DND-41 (cell line): ENCODE measurements around the gene RGPD3.

Experiments used
- EZH2 ChIP-seq: IDR thresholded peaks from 3 replicates; pipeline ENCODE4 v1.6.1; 2012; ENCODE audit warnings: borderline replicate concordance, low read depth, mild to moderate bottlenecking, moderate library complexity, low read length, inconsistent platforms; ENCODE audit not compliant: severe bottlenecking
- TF ChIP-seq, protein P1 (sequence below): IDR thresholded peaks from 2 replicates; pipeline ENCODE4 v1.5.1; 2012; ENCODE audit warnings: borderline replicate concordance, low read length, moderate library complexity, mild to moderate bottlenecking; ENCODE audit not compliant: poor library complexity, severe bottlenecking; ENCODE audit errors: extremely low read depth

DNA sequence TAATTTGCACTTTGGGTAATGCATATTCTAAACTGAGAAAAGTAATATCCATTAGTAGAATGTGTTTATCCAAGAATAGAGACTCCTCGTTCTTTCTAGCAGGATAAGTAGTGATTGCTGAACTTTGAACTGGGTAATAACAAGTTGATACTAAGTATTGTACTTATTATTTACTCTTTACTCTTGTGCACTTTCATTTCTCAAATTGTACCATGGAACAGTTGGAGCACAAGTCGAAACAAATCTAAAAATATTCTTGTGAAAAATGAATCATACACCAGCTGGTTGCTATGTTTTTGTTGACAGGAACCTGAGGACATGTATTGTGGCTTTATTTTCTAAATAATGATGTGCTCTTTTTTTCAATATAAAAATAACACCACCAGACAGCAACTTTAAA, 111.9 kb downstream of the RGPD3 start:
- TF ChIP-seq, protein P1, sequence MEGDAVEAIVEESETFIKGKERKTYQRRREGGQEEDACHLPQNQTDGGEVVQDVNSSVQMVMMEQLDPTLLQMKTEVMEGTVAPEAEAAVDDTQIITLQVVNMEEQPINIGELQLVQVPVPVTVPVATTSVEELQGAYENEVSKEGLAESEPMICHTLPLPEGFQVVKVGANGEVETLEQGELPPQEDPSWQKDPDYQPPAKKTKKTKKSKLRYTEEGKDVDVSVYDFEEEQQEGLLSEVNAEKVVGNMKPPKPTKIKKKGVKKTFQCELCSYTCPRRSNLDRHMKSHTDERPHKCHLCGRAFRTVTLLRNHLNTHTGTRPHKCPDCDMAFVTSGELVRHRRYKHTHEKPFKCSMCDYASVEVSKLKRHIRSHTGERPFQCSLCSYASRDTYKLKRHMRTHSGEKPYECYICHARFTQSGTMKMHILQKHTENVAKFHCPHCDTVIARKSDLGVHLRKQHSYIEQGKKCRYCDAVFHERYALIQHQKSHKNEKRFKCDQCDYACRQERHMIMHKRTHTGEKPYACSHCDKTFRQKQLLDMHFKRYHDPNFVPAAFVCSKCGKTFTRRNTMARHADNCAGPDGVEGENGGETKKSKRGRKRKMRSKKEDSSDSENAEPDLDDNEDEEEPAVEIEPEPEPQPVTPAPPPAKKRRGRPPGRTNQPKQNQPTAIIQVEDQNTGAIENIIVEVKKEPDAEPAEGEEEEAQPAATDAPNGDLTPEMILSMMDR, result no peak
- no peak for TF ChIP-seq EZH2
